ENCODE measurements around the gene CD1E. TPM values are rescaled to one million over a fixed set of nuclear protein-coding genes. Genes with fewer than 3 reads are reported as not detected.

The CD1E gene
- total RNA-seq, 2 experiments from 2014 or later = not detected

DNA sequence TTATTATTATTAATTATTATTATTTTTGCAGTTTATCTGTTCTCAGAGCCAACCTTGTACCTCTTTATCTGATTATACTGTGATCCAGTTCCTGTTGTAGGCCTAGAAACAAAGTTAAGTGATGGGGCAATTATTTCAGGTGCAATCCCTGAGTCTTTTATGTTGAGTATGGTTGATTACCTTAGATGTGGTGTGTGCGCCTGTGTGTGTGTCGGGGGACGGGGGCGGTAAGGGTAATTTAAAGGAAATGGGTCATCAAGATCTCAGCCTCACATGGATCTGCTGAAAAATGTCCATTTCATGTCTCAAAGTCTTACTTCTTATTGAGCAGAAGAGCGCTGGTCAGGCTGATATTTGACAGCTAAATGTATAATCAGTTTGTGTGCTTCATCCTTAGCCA lies 53.4 kb downstream of the CD1E start:
- peaks cover 4% of the 10 kb centered on the region for H3K27me3 Mint-ChIP-seq
- ChIA-PET CTCF (no interaction called here), POLR2A (no interaction called here)
- ATAC-seq (ENCODE audit: poor library complexity) = no peak
- H3K4me3 Mint-ChIP-seq = no peak overlapping the region
- Histone ChIP-seq H3K36me3 (ENCODE audit: insufficient read depth, low read length) (no peaks in the 10 kb centered on the region), H3K4me3 (ENCODE audit: low read length) (no peak overlapping the region), H3K27me3 (ENCODE audit: control insufficient read depth in 1 of 2, insufficient read depth in 2 of 2, low read length in 2 of 2) (no peaks in the 10 kb centered on the region), H3K4me1 (ENCODE audit: insufficient read depth, low read length) (no peaks in the 10 kb centered on the region), H3K27ac (ENCODE audit: low read depth in 1 of 2, low read length in 2 of 2) (no peak overlapping the region), H3K9me3 (ENCODE audit: control insufficient read depth in 1 of 2, insufficient read depth in 1 of 2, low read length in 2 of 2) (no peaks in the 10 kb centered on the region)
- H3K27ac Mint-ChIP-seq = no peak overlapping the region
- DNase-seq = no peak
- H3K9me3 Mint-ChIP-seq = no peaks in the 10 kb centered on the region
- TF ChIP-seq, protein P1, sequence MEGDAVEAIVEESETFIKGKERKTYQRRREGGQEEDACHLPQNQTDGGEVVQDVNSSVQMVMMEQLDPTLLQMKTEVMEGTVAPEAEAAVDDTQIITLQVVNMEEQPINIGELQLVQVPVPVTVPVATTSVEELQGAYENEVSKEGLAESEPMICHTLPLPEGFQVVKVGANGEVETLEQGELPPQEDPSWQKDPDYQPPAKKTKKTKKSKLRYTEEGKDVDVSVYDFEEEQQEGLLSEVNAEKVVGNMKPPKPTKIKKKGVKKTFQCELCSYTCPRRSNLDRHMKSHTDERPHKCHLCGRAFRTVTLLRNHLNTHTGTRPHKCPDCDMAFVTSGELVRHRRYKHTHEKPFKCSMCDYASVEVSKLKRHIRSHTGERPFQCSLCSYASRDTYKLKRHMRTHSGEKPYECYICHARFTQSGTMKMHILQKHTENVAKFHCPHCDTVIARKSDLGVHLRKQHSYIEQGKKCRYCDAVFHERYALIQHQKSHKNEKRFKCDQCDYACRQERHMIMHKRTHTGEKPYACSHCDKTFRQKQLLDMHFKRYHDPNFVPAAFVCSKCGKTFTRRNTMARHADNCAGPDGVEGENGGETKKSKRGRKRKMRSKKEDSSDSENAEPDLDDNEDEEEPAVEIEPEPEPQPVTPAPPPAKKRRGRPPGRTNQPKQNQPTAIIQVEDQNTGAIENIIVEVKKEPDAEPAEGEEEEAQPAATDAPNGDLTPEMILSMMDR (IDR thresholded peaks at IDR 0.05) = no peak
- intact Hi-C loops (cut with DNase I, micrococcal nuclease) = no loop called here
- no peaks in the 10 kb centered on the region for H3K4me1 Mint-ChIP-seq (ENCODE audit: low read depth)
- no peaks in the 10 kb centered on the region for H3K36me3 Mint-ChIP-seq (ENCODE audit: low read depth)

Other genes starting within 250 kb of the CD1E start
- under 1 TPM; 0.11 to 0.14 TPM for gene CD1D, start 173.0 kb upstream of the CD1E start, total RNA-seq
- gene CD1A, start 99.5 kb upstream of the CD1E start, total RNA-seq = not detected
- under 1 TPM; 0.39 to 0.49 TPM for gene CD1C, start 64.0 kb upstream of the CD1E start, total RNA-seq
- gene CD1B, start 22.4 kb upstream of the CD1E start, total RNA-seq = not detected
- not detected for gene OR10T2, start 45.6 kb downstream of the CD1E start, total RNA-seq
- gene OR10K2, start 72.3 kb downstream of the CD1E start, total RNA-seq = not detected
- gene OR10K1, start 107.9 kb downstream of the CD1E start, total RNA-seq = not detected
- not detected for gene OR10R2, start 118.3 kb downstream of the CD1E start, total RNA-seq
- not detected for gene OR6Y1, start 200.5 kb downstream of the CD1E start, total RNA-seq
- gene OR6P1, start 216.7 kb downstream of the CD1E start, total RNA-seq = not detected
- not detected for gene OR10X1, start 226.0 kb downstream of the CD1E start, total RNA-seq

All from CD4-positive, alpha-beta T cell (primary cell).